EH (cell line): Measurements from ENCODE around the gene DDX46.
"Not testable (repeated sequence)": the region's sequence is repeated elsewhere in the genome, so short reads cannot be mapped to it uniquely, and the experiment has no call there.

Source experiments
- DNase-seq: peaks from one replicate; pipeline ENCODE4 v3.0.0-alpha.2; 2015; ENCODE audit warnings: low read depth

Gene DDX46

DNA sequence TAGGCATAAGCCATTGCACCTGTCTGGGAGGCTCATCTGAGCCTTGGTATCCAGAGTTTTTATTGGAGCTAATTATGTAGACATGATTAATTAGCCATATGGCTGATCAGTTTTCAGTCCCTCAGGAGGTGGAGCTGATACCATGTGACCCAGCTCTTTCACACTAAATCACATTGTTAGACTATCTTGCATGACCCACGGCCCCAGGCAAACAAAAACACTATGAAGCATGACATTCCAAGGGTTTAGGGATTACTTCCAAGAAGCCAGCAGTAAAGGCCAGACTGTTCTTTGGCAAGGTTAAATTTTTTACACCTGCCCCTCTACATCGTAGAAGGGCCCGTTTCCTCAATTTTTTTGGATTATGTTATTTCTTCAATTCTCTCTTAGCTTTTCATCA is 82.2 kb downstream of the DDX46 start:
- peak; percentile 60 for DNase-seq

DNA sequence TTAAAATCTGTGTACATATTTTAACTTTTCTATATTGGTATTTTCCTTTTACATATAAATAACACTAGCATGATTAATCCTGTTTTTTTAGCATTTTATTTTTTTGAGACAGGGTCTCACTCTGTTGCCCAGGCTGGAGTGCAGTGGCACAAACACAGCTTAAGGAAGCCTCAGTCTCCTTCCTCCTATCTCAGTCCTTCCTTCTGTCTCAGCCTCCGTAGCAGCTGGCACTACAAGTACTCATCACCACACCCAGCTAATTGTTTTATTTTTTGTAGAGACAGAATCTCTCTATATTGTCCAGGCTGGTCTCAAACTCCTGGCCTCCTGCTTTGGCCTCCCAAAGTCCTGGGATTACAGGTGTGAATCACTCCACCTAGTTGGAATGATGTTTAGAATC is 85.7 kb downstream of the DDX46 start:
- DNase-seq, result no peak

DNA sequence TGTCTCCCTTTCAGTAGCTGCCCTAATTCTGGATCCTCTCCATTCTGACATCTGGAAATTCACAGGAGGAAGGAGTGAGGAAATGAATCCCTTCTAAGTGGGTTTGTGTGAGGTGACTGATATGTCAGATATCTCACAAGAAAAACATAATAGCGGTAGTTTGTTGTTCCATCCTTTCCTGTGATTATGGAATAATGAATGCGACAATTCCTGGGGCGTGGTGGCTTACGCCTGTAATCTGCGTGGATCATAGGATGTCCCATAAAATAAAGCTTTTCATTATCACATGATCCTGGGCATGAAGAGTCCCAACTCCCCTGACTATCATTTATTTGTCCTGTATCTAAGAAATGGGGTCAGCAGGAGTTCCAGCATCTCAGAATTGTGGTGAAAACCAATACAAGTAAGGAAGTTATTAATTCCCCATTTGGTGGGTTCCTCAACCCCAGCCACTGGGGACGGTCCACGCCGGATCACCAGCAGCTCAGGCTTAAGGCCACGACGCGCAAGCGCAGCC is 86.8 kb downstream of the DDX46 start:
- peak; percentile 69 for DNase-seq

DNA sequence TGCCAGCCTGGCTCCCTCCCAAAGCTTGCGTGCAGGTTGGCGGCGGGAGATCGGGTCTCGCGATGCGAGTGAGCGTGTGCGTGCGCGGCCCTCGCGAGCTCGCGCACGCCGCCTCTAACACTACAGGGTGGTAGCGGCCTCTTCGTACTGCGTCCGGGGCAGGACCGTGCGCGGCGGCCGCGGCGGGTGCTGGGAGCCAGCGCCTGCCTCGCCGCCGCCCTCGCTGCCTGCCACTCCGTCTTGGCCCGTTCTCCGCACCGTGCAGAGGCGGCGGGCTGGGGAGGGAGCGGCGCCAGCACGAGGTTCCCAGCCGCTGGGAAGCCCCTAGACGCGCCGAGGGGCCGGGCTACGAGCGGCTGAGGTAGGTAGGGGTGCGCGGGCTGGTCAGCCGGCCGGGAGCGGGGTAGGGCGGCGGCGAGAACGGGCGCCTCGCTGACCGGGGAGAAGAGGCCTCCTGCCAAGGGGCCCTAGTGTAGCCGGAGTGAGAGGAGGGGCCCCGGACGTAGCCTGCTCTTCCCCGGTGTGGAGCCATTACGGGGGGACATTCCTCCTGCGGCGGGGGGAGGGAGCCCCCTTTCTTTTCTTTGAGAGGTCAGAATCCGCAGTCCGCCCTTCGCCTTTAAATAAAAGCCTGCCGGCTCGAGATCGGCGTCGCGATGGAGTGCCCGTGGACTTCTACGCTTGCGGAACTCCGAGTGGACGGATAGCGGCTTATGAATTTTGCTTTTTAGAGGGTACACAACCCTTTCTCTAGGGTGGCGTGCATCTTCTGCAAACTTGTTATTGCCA is 87.5 kb downstream of the DDX46 start, which contains the start of gene C5orf24:
Gene C5orf24, plus strand, starts transcription at position 117 of the 789 bp plus-strand sequence. CDS start 8,933 bp downstream, outside the sequence.
- DNase-seq, result peak; percentile 94

DNA sequence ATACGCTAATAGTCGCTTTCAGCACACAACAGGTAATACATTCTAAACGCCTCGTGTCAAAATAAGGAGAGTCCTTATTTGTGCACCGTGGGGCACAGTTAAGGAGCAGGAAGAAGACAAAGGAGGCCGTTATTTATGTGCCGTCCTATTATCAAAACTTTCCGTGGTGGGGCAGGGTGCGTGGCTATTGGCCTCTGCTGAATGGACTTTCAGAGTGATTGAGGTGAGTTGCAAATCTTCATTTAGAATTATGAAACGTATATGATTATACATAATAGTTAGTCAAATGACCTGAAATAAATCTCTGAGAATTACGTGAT is 88.0 kb downstream of the DDX46 start:
- DNase-seq, result peak; percentile 46

DNA sequence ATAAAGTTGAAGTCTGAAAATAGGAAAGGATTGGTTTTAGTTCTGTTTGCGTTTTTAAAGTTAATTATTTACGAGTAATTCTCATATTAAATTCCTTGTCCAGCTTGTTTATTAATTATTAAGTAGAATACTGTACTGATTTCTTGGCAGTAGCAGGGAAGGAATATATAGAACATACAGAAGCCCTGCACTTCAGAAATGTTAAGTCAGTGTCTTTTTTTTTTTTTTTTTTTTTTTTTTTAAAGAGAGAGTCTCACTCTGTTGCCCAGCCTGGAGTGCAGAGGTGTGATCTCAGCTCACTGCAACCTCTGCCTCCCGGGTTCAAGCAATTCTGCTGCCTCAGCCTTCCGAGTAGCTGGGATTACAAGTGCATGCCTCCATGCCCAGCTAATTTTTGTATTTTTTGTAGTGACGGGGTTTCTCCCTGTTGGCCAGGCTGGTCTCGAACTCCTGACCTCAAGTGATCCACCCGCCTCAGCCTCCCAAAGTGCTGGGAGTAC is 90.9 kb downstream of the DDX46 start:
- DNase-seq, result not testable (repeated sequence)

DNA sequence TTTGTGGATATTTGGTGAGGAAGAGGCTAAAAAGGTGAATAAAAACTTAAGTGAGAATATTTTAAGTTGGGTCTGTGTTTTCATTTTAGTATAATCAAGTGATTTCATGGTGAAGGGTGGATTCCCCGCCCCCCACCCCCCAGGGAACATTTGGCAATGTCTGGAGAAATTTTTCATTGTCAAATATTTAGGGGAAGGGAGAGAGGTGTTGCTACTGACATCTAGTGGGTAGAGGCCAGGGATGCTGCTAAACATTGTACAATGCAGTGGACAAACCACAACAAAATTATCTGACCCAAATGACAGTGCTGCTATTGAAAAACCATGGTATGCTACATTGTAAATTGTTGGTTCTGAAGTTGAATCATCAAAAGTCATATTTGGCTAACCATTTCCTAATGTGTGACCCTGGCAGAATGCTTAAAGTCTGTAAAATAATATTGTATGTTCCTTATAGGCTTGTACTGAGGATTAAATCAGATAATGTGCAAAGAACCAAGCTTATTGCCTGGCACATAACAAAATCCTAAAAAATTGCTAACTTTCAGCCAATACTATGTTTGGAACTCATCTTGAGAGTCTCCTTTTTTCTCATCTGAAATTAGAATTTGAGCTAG is 92.8 kb downstream of the DDX46 start:
- peak; percentile 74 for DNase-seq

DNA sequence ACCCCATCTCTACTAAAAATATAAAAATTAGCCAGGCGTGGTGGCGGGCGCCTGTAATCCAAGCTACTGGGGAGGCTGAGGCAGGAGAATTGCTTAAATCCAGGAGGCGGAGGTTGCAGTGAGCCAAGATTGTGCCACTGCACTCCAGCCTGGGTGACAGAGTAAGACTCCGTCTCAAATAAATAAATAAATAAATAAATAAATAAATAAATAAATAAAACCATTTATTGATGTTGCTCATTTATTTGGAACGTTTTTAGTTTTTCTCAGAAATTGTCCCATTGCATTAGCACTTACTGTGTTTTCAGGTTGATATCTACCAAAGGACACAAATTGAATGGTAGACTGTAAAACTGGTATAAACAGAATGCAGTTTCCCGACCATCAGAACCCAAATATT is 97.9 kb downstream of the DDX46 start:
- DNase-seq, result not testable (repeated sequence)

DNA sequence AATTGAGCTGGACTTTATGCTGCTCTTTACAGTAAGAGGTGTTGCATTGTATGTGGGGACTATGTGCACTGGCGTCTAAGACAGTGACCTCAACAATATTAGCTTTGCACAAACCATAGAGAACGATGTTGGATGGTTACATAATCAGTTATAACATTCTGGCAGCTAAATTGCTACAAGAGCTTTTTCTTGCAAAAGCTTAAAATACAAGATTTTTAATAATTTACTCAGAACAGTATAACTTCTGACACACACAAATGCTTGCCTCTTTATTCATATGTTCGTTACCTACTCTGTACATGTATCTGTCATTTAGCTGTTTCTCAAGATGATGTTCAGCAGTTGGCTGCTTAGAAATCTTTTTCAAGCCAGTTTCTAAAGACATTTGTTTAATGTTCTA is 98.8 kb downstream of the DDX46 start:
- no peak for DNase-seq

DNA sequence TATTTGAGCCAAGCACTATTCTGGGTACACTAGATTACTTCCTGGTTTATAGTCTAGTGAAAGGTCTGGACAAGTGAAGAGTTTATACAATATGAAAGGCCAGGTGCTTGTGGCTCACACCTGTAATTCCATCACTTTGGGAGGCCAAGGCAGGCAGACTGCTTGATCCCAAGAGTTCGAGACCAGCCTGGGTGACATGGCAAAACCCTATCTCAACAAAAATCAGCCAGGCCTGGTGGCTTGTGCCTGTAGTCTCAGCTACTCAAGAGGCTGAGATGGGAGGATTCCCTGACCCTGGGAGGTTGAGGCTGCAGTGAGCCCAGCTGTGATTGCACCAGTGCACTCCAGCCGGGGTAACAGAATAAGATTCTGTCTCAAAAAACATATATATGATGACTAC is 106.1 kb downstream of the DDX46 start:
- no peak for DNase-seq

DNA sequence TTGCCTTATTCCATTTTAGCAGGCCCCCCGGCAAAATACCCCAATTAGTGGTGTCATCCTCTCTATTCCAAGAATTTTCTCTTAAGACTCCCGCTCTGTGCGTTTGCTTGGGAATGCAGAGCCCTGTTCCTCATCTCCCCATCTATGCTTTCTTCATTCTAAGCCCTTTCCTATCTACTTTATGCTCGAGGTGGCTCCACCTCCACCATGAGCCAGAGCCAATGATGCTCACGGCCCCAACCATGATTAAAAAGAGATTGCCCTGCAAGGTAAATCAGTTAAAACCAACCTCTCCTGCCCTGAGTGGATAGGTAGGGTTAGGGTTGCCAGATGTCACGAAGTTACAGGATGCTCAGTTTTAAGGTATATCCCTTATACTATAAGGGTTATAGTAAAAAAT is 114.9 kb downstream of the DDX46 start:
- no peak for DNase-seq

DNA sequence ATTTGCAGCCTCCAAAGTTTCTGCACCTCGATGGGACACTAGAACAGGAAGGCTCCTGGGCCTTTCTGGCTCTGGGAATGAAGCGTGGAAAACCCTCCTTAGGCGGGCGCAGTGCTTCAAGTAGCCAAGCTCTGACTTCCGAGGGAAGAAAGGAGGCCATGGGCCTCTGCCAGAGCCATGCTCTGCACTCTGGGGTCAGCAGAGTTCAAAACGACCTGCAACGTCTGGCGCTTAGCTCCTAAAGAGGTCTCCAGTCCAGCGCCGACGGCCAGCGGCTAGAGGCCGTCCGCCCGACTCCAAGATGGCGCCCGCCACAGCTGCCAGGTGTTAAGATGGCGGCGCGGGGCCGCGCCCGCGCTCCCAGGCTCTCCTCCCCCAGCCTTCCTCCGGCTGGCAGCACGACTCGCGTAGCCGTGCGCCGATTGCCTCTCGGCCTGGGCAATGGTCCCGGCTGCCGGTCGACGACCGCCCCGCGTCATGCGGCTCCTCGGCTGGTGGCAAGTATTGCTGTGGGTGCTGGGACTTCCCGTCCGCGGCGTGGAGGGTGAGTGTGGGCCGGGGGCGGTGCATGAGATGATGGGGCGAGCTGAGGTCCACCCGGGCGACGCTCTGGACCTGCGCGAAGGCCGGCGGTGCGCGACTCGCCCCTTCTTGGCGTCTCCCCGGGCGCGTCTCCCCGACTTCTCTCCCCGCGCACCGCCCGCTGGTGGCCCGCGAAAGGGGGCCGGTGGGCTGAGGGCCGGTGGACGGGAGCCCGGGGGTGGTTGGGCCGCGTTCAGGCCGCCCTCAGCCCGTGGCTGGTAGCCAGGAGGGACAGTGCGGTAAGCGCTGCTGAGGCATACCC is 115.6 kb downstream of the DDX46 start, which contains the start of gene TXNDC15:
Gene TXNDC15, plus strand, starts transcription at position 385 of the 844 bp plus-strand sequence. Its CDS starts 57 bp downstream, at position 442.
- peak; percentile 87 for DNase-seq

DNA sequence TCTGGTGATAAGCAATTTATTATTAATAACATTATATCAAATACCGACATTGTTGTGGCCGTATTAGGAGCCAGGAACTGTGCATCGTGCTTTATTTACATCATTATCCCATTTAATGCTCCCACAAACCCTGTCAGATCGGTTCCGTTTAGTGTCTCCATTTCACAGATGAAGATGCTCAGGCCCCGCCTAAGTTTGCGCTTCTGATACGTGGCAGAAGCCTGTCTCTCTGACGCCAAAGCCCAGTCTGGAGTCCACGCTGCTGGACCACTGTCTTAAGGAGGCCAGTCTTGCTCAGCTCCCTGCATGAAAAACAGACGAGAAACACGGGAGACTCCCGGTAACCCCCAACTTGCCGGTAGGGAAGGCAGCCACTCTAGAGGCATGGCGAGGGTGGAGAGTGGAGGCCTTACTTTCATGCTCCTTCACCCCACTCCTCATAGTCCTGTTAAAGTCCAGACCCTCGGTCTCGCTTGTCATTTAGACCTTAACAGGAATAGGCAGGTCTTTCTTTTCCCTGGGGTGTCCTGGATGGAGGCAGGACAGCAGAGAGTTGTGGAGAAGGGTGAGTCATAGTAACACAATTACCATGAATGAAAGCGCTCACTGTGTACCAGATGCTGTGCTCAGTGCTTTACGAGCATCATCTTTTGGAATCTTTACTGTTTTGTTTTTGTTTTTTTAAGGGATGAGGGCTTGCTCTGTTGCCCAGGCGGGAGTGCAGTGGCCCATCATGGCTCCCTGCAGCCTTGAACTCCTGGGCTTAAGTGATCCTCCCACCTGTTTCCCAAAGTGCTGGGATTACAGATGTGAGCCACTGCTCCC is 116.5 kb downstream of the DDX46 start:
- peak; percentile 93 for DNase-seq

DNA sequence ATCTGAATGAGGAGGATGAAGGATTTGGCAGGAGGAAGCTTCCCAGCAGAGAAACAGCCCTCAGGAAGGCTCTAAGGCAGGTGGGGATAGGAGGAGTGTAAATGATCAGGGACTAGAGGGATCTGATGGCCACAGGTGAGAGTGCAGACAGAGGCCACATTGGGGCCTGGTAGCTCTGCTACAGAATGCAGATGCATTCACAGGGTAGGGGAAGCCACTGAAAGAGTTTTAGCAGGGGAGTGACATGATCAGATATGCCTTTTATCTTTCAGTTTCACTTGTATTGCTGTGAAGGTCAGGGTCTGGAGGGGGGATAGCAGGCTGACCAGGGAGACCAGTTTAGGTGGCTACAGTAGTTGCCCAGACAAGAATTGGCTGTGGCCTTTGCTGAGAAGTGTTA is 118.6 kb downstream of the DDX46 start:
- no peak for DNase-seq

DNA sequence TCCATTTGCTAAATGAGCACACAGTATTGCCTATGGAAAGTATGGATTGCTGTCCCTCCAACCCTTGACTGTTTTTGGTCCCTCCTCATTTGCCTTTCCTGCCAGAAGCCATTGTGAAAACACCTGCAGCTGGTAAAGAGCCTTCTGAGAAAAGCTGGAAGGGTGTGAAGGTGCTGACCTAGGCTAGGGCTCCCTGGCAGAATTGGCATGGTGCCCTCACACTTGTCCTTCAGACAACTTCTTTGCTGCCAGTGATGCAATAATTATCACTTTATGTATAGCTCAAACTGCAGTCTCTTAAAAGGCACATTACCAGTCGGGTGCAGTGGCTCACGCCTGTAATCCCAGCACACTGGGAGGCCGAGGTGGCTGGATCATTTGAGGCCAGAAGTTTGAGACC is 119.8 kb downstream of the DDX46 start:
- no peak for DNase-seq

DNA sequence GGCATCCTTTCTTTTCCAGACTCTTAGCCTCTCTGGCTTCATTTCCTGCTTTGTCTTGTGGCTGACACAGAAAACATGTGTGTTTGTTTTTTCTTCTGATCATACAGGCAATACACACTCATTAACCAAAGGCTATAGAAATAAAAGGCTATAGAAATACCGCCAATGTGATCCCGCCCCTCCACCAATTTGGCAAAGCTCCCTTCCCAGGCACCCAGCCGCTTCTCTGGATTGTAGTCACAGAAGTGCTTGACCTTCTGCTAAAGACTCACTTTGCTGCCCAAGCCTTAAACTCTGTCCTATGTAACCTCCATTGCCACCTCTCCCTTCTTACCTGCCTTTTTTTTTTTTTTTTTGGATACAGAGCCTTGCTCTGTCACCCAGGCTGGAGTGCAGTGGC is 120.9 kb downstream of the DDX46 start:
- no peak for DNase-seq
